ENCODE measurements around the gene HOXA2. TPM values are rescaled to one million over a fixed set of nuclear protein-coding genes. Genes with fewer than 3 reads are reported as not detected.

HOXA2 gene
- total and polyA plus RNA-seq, 2 of the 8 experiments (the other 6 are each of a cell fraction or from before 2014, with no cell fraction given) = not detected

DNA sequence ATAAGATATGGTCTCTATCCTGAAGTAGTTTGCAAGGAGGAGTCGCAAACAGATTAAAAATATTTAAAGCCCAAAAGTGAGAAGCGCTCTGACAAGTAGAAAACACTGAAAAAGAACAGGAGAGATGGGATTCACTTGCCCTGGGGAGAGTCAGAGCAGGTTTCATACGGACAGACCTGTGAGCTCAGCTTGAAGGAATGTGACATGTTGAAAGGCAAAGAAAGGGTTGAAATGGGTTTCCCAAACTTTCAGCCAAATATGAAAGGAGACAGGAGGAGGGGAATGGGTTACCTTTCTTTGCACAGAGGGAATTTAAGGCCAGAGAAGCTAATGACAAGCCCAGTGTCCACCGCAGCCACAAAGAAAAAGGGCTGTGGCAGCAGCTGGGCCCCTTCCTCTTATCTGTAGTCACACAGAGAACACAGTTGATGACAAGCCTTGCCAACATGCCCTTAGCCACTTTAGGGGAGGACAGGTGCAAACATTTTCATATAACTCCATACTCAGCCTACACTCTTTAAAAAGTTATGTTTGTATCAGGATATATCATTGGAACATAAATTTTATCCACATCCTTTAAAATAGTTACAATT, 21.5 kb downstream of the HOXA2 start:
- Histone ChIP-seq H3K9me3 (ENCODE audit: insufficient read depth in 2 of 2, low read depth in 1 of 2, low read length in 1 of 2) (no peaks in the 10 kb centered on the region), H3K14ac (ENCODE audit: insufficient read length) (no peak overlapping the region), H3K23ac (ENCODE audit: insufficient read length) (no peak overlapping the region), H3K4ac (replicated peaks; ENCODE audit: insufficient read length, low read depth, low read length) (no peak overlapping the region), H4K8ac (ENCODE audit: extremely low read depth, insufficient read depth, low read length) (no peak overlapping the region), H3K27me3 (replicated peaks in 1 of 4; ENCODE audit: control insufficient read depth in 3 of 4, extremely low read depth in 1 of 4, insufficient read depth in 3 of 4, low read length in 3 of 4) (peaks cover 0 to 1% (median 1%) of the 10 kb centered on the region in 4 experiments; a peak in 4 of 7 replicates), H3K18ac (ENCODE audit: extremely low read depth, low read length) (no peak overlapping the region), H3K4me3 (ENCODE audit: extremely low read depth in 1 of 4, insufficient read depth in 2 of 4, low read depth in 3 of 4, low read length in 4 of 4) (no peak overlapping the region), H3K79me2 (ENCODE audit: control insufficient read depth in 1 of 2, insufficient read depth in 2 of 2, low read length in 2 of 2) (no peaks in the 10 kb centered on the region), H3K36me3 (ENCODE audit: control insufficient read depth in 2 of 4, insufficient read depth in 4 of 4, low read length in 3 of 4) (no peaks in the 10 kb centered on the region), H2BK5ac (ENCODE audit: low read depth, low read length) (no peak overlapping the region), H2BK20ac (ENCODE audit: low read length) (no peak overlapping the region), H3K27ac (ENCODE audit: low read depth, low read length) (no peak overlapping the region), H4K5ac (ENCODE audit: insufficient read length, low read depth, low read length) (no peak overlapping the region), H2BK15ac (ENCODE audit: low read length) (no peak overlapping the region), H3K79me1 (ENCODE audit: low read depth, low read length) (no peaks in the 10 kb centered on the region), H4K91ac (replicated peaks; ENCODE audit: insufficient read length, low read length) (no peak overlapping the region), H2AK5ac (ENCODE audit: low read depth, low read length) (no peak overlapping the region), H3K56ac (replicated peaks; ENCODE audit: insufficient read length, low read depth, low read length) (no peak overlapping the region), H3K23me2 (ENCODE audit: low read depth, low read length) (no peaks in the 10 kb centered on the region; the same call in 1 of the 2 replicates), H4K20me1 (replicated peaks in 1 of 2; ENCODE audit: control insufficient read depth in 1 of 2, insufficient read depth in 2 of 2, low read length in 2 of 2) (no peaks in the 10 kb centered on the region), H2BK12ac (ENCODE audit: low read depth, low read length) (no peak overlapping the region), H3K9ac (replicated peaks in 1 of 4; ENCODE audit: extremely low read depth in 1 of 4, low read depth in 3 of 4, low read length in 3 of 4) (no peak overlapping the region), H2AFZ (ENCODE audit: low read length) (peak overlapping the region; percentile 60; the same call in 1 of the 2 replicates), H2BK120ac (replicated peaks; ENCODE audit: low read depth, low read length) (no peak overlapping the region), H3K4me1 (replicated peaks in 1 of 4; ENCODE audit: control insufficient read depth in 3 of 4, insufficient read depth in 4 of 4, low read length in 3 of 4) (peaks cover 0 to 3% (median 0%) of the 10 kb centered on the region in 4 experiments; a peak in 1 of 7 replicates), H3K4me2 (ENCODE audit: insufficient read depth in 1 of 2, low read depth in 2 of 2, low read length in 2 of 2) (no peak overlapping the region)
- no peak for DNase-seq (ENCODE audit: low read depth in 1 of 2, low spot score in 2 of 2)
- FAIRE-seq = no peak
- TF ChIP-seq TAF1 (IDR thresholded peaks at IDR 0.05; ENCODE audit: low read depth, low read length) = no peak
- TF ChIP-seq BACH1 (IDR thresholded peaks at IDR 0.05; ENCODE audit: low read length) = no peak
- 0 out of 2 replicates have a peak, but pooled peaks have one; percentile 20 for TF ChIP-seq JUND (IDR thresholded peaks at IDR 0.05; ENCODE audit: low read length)
- ChIA-PET CTCF (ENCODE audit: partially characterized antibody) (interaction anchor here (0.6 to 1.6 kb wide), 4 partner anchors 9 to 234 kb away, joined by 3 to 4 read pairs (median 3); no protein-coding TSS in a partner anchor), POLR2A (ENCODE audit: partially characterized antibody) (no interaction called here)
- 56% methylated on average over 4 of the region's 4 CpGs; no CpG with 5 or more reads in 1 of the 2 experiments for WGBS, 2 experiments (ENCODE audit: extremely low coverage in 1 of 2, insufficient coverage in 1 of 2, insufficient read length in 1 of 2, insufficient replicate concordance in 2 of 2, low coverage in 1 of 2, low lambda C conversion rate in 2 of 2, missing lambda C conversion rate in 1 of 2)
